Neuronal stem cell (in vitro differentiated cells): ENCODE measurements around the gene GRIN2D. TPM values are rescaled to one million over a fixed set of nuclear protein-coding genes. Genes with fewer than 3 reads are reported as not detected.

Experiments used
- DNase-seq: peaks from one replicate; pipeline ENCODE4 v3.0.0-alpha.2; 2013; ENCODE audit warnings: low spot score
- H2AFZ ChIP-seq: one replicate; pipeline ENCODE4 v1.6.1; 2013; ENCODE audit warnings: mild to moderate bottlenecking, low read length, inconsistent platforms
- H2AK5ac ChIP-seq: 2 replicates; pipeline ENCODE4 v1.6.1; 2013; ENCODE audit warnings: low read depth, mild to moderate bottlenecking, inconsistent platforms, low read length, moderate library complexity, mixed read lengths
- H2BK120ac ChIP-seq: 2 replicates; pipeline ENCODE4 v1.6.1; 2013; ENCODE audit warnings: low read depth, mild to moderate bottlenecking, inconsistent platforms, low read length, moderate library complexity, mixed read lengths
- H2BK12ac ChIP-seq: one replicate; pipeline ENCODE4 v1.6.1; 2013; ENCODE audit warnings: low read length, inconsistent platforms
- H2BK15ac ChIP-seq: 2 replicates; pipeline ENCODE4 v1.6.1; 2013; ENCODE audit warnings: mild to moderate bottlenecking, low read length, inconsistent platforms, mixed read lengths
- H2BK5ac ChIP-seq: one replicate; pipeline ENCODE4 v1.6.1; 2013; ENCODE audit warnings: inconsistent platforms, mild to moderate bottlenecking, low read length, moderate library complexity
- H3K14ac ChIP-seq: one replicate; pipeline ENCODE4 v1.6.1; 2013; ENCODE audit warnings: low read length, inconsistent platforms
- H3K18ac ChIP-seq: 2 replicates; pipeline ENCODE4 v1.6.1; 2013; ENCODE audit warnings: low read length, inconsistent platforms
- H3K23ac ChIP-seq: 2 replicates; pipeline ENCODE4 v1.6.1; 2013; ENCODE audit warnings: low read depth, mild to moderate bottlenecking, mixed read lengths, low read length, inconsistent platforms; ENCODE audit not compliant: poor library complexity
- H3K27ac ChIP-seq: replicated peaks from 3 replicates; pipeline ENCODE4 v1.5.1; 2013; ENCODE audit warnings: low read length, inconsistent platforms
- H3K27me3 ChIP-seq, 3 experiments: 2 replicates each; pipeline ENCODE4 v1.6.1; 2013; ENCODE audit warnings: low read length in 3 of 3, mild to moderate bottlenecking in 2 of 3, inconsistent platforms in 1 of 3, low read depth in 1 of 3, mixed read lengths in 1 of 3, moderate library complexity in 1 of 3; ENCODE audit not compliant: control insufficient read depth in 3 of 3, insufficient read depth in 3 of 3
- H3K36me3 ChIP-seq, 2 donors: replicated peaks in 1 of 2; 2 replicates each; pipeline ENCODE4 v1.6.1; 2013; ENCODE audit warnings: low read length in 2 of 2; ENCODE audit not compliant: control insufficient read depth in 2 of 2, insufficient read depth in 2 of 2
- H3K4ac ChIP-seq: 2 replicates; pipeline ENCODE4 v1.6.1; 2013; ENCODE audit warnings: inconsistent platforms, mild to moderate bottlenecking, low read length, moderate library complexity
- H3K4me1 ChIP-seq, 2 donors: 1 replicate in 1 of 2; 2 replicates in 1 of 2; pipeline ENCODE4 v1.6.1; 2013; ENCODE audit warnings: low read length in 2 of 2, low read depth in 1 of 2; ENCODE audit not compliant: control insufficient read depth in 2 of 2, insufficient read depth in 1 of 2
- H3K4me2 ChIP-seq: one replicate; pipeline ENCODE4 v1.6.1; 2013; ENCODE audit warnings: mild to moderate bottlenecking, low read length, inconsistent platforms; ENCODE audit not compliant: insufficient read depth, poor library complexity, severe bottlenecking
- H3K4me3 ChIP-seq, 2 donors: 2 replicates each; pipeline ENCODE4 v1.5.1; 2013; ENCODE audit warnings: low read length in 2 of 2, mild to moderate bottlenecking in 2 of 2, inconsistent platforms in 1 of 2, moderate library complexity in 1 of 2
- H3K79me1 ChIP-seq: one replicate; pipeline ENCODE4 v1.6.1; 2013; ENCODE audit warnings: low read depth, mild to moderate bottlenecking, inconsistent platforms, low read length, moderate library complexity
- H3K9ac ChIP-seq: one replicate; pipeline ENCODE4 v1.6.1; 2013; ENCODE audit warnings: mild to moderate bottlenecking, low read depth, low read length, inconsistent platforms; ENCODE audit not compliant: poor library complexity
- H3K9me3 ChIP-seq, 2 donors: replicated peaks in 1 of 2; 2 replicates each; pipeline versions ENCODE3 to v1.6.1; 2013; ENCODE audit warnings: low read length in 2 of 2, mild to moderate bottlenecking in 2 of 2, inconsistent platforms in 1 of 2, low read depth in 1 of 2, mixed read lengths in 1 of 2, moderate library complexity in 1 of 2; ENCODE audit not compliant: control insufficient read depth in 2 of 2, insufficient read depth in 1 of 2
- H4K8ac ChIP-seq: one replicate; pipeline ENCODE4 v1.6.1; 2013; ENCODE audit warnings: low read depth, mild to moderate bottlenecking, inconsistent platforms, low read length, moderate library complexity
- H4K91ac ChIP-seq: one replicate; pipeline ENCODE4 v1.6.1; 2013; ENCODE audit warnings: low read length, low read depth, mild to moderate bottlenecking, inconsistent platforms; ENCODE audit not compliant: poor library complexity
- WGBS, 2 donors: extraction: QIAGEN DNeasy Blood & Tissue Kit; methylation state at CpG; one replicate each; pipeline ENCODE4 v1.1.7; 2013; ENCODE audit warnings: missing lambda C conversion rate in 2 of 2, mixed read lengths in 1 of 2; ENCODE audit not compliant: insufficient read length in 2 of 2, insufficient replicate concordance in 1 of 2; ENCODE audit errors: extremely low coverage in 2 of 2; 5-methylcytosine and 5-hydroxymethylcytosine counted together
- polyA plus RNA-seq, 2 experiments: library from polyadenylated mRNA; stranded (reverse); fragments of 200-250 nt; gene quantifications; one replicate each; pipeline ENCODE4 v1.2.3, GENCODE V29; 2013

The GRIN2D gene
- polyA plus RNA-seq (2013, experiment 1 of 2): 0.74 TPM
- 0.72 TPM for polyA plus RNA-seq (2013, experiment 2 of 2)

DNA sequence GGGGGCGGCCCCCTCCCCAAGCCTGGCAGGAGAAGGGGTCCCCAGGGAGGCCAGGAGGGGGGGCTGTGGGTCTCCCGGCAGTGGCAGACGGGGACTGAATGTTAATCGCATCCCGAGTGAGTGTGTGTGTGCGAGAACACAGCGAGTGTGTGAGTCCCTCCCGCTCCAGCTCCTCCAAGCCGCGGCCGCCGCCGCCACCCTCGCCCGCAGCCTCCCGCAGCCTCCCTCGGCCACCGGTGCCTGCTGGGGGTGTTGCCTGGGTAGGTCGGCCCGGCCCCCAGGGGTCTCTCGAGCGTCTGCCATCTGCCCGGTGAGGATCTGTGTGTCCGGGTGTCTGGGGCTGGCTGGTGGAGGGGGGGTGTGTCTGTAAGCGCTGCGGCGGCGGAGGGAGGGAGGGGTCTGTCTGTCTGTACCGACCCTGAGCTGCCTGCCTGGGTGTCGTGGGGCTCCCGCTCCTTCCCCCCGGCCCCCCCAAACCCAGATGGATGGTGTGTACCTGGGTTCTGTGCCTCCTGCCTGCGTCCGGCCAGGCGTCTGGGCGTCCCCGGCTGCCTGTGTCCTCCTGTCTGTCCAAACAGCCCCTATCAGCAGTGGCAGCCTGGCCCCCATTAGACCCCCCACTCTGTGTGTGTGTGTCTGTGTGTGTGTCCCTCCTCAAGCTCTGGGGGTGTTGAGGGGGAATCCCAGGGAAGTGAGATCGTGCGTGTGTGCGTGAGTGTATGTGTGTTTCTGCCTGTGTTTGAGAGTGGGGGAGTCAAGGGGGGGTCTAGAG lies at the start of gene GRIN2D:
Gene GRIN2D, plus strand, starts transcription at position 110 of the 772 bp plus-strand sequence. CDS start 4,725 bp downstream, outside the sequence.
- peak within 1 kb of the TSS; percentile 76 for H2BK120ac ChIP-seq
- H3K4me2 ChIP-seq: peak within 1 kb of the TSS; percentile 88
- peaks cover 5 to 9% of the 10 kb centered on the region in 2 donors for H3K36me3 ChIP-seq
- H3K4me1 ChIP-seq: peaks cover 27 to 37% of the 10 kb centered on the region in 2 donors
- H2BK12ac ChIP-seq: no peak within 1 kb of the TSS
- peaks cover 22 to 55% (median 48%) of the 10 kb centered on the region in 3 experiments for H3K27me3 ChIP-seq
- peak within 1 kb of the TSS; percentile 94 for H3K23ac ChIP-seq
- no peak within 1 kb of the TSS for H3K27ac ChIP-seq
- peaks cover 9% of the 10 kb centered on the region for H3K79me1 ChIP-seq
- H4K91ac ChIP-seq: no peak within 1 kb of the TSS
- H2AK5ac ChIP-seq: peak within 1 kb of the TSS; percentile 97
- H2BK15ac ChIP-seq: peak within 1 kb of the TSS; percentile 98
- DNase-seq: no peak
- H3K14ac ChIP-seq: peak within 1 kb of the TSS; percentile 97
- no CpG with 5 or more reads among the region's 40 CpGs for WGBS, 2 donors
- H3K4me3 ChIP-seq: peak within 1 kb of the TSS; percentile 45 to 72
- H2AFZ ChIP-seq: peak within 1 kb of the TSS; percentile 95
- H4K8ac ChIP-seq: peak within 1 kb of the TSS; percentile 48
- H3K18ac ChIP-seq: peak within 1 kb of the TSS; percentile 96
- H2BK5ac ChIP-seq: peak within 1 kb of the TSS; percentile 91
- H3K9ac ChIP-seq: peak within 1 kb of the TSS; percentile 91
- H3K4ac ChIP-seq: peak within 1 kb of the TSS; percentile 97
- H3K9me3 ChIP-seq: no peaks in the 10 kb centered on the region

- Histone ChIP-seq H4K91ac (no peak overlapping the region), H4K8ac (no peak overlapping the region), H3K9me3 (no peaks in the 10 kb centered on the region), H2BK120ac (no peak overlapping the region), H2AK5ac (no peak overlapping the region), H2AFZ (no peak overlapping the region), H2BK5ac (no peak overlapping the region), H3K9ac (no peak overlapping the region), H3K79me1 (no peaks in the 10 kb centered on the region), H3K27me3 (peaks cover 0 to 17% (median 2%) of the 10 kb centered on the region in 3 experiments), H3K4me2 (no peak overlapping the region), H2BK12ac (no peak overlapping the region), H3K18ac (no peak overlapping the region), H3K23ac (no peak overlapping the region), H3K4me1 (no peaks in the 10 kb centered on the region), H3K14ac (no peak overlapping the region), H3K27ac (no peak overlapping the region), H2BK15ac (no peak overlapping the region), H3K4me3 (no peak overlapping the region), H3K36me3 (no peaks in the 10 kb centered on the region), H3K4ac (no peak overlapping the region)
- no CpG with 5 or more reads among the region's 6 CpGs for WGBS, 2 donors
- no peak for DNase-seq
Observed at GRCh38 chr19:48344892-48345291, 48.6 kb upstream of the GRIN2D start.

GRCh38 chr19:48346191-48346590 lies 47.3 kb upstream of the GRIN2D start:
- Histone ChIP-seq H3K14ac (no peak overlapping the region), H4K8ac (no peak overlapping the region), H2AK5ac (no peak overlapping the region), H3K27me3 (peaks cover 0 to 20% (median 2%) of the 10 kb centered on the region in 3 experiments), H2BK15ac (no peak overlapping the region), H3K18ac (no peak overlapping the region), H3K23ac (no peak overlapping the region), H3K9ac (no peak overlapping the region), H2BK120ac (no peak overlapping the region), H2BK12ac (no peak overlapping the region), H3K27ac (no peak overlapping the region), H3K79me1 (no peaks in the 10 kb centered on the region), H3K4me2 (no peak overlapping the region), H3K4me1 (no peaks in the 10 kb centered on the region), H2BK5ac (no peak overlapping the region), H3K4ac (no peak overlapping the region), H3K4me3 (no peak overlapping the region), H3K36me3 (no peaks in the 10 kb centered on the region), H2AFZ (no peak overlapping the region), H3K9me3 (no peaks in the 10 kb centered on the region), H4K91ac (no peak overlapping the region)
- WGBS, 2 donors: no CpG with 5 or more reads among the region's 2 CpGs
- no peak for DNase-seq

GRCh38 chr19:48348045-48348444 lies 45.4 kb upstream of the GRIN2D start:
- H2AK5ac ChIP-seq: no peak overlapping the region
- H3K23ac ChIP-seq: no peak overlapping the region
- no peaks in the 10 kb centered on the region for H3K36me3 ChIP-seq
- H4K91ac ChIP-seq: no peak overlapping the region
- no peak for DNase-seq
- no peak overlapping the region for H3K18ac ChIP-seq
- no peak overlapping the region for H3K4me3 ChIP-seq
- no peak overlapping the region for H3K14ac ChIP-seq
- no peak overlapping the region for H2BK5ac ChIP-seq
- no peaks in the 10 kb centered on the region for H3K79me1 ChIP-seq
- H3K9me3 ChIP-seq: peaks cover 0 to 2% of the 10 kb centered on the region in 2 donors
- no peak overlapping the region for H2AFZ ChIP-seq
- no peak overlapping the region for H4K8ac ChIP-seq
- H2BK120ac ChIP-seq: no peak overlapping the region
- H3K4ac ChIP-seq: no peak overlapping the region
- H3K4me1 ChIP-seq: peaks cover 0 to 1% of the 10 kb centered on the region in 2 donors
- no peak overlapping the region for H3K27ac ChIP-seq
- H3K9ac ChIP-seq: no peak overlapping the region
- peaks cover 0 to 23% (median 2%) of the 10 kb centered on the region in 3 experiments for H3K27me3 ChIP-seq
- no CpG with 5 or more reads among the region's 5 CpGs for WGBS, 2 donors
- H2BK12ac ChIP-seq: no peak overlapping the region
- H2BK15ac ChIP-seq: no peak overlapping the region
- no peak overlapping the region for H3K4me2 ChIP-seq
